ENCODE results near the gene PIEZO2. TPM values are rescaled to one million over a fixed set of nuclear protein-coding genes. Genes with fewer than 3 reads are reported as not detected.
A peak's percentile ranks its signal among the peaks of the same experiment; 100 is the strongest.

PIEZO2 gene
- total RNA-seq, 1 donor from 2014 or later: 5.3 TPM

DNA sequence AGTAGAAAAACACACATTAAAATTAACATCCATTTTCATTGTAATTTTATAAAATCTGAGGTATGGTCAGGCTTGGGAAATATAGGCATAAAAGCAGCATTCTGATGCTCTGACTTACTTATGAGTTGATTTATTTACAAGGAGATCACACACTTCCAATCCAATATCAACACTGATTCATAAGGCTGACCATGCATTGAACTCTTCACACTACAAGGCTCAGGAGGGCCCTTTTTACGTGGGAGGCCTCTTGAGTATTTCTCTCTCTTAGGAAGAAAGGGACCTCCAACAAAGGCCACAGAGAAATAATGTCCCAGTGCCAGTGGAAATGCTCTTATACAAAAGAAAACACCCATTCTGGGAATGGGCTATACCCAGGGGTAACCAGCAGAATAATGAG lies 400.7 kb downstream of the PIEZO2 start:
- Histone ChIP-seq H3K27me3 (ENCODE audit: insufficient read depth, low read length) (no peaks in the 10 kb centered on the region), H3K4me2 (ENCODE audit: low read length) (no peak overlapping the region), H4K20me1 (ENCODE audit: insufficient read depth, low read length) (no peaks in the 10 kb centered on the region), H3K4me3 (ENCODE audit: insufficient read depth, low read depth, low read length) (no peak overlapping the region), H3K4me1 (ENCODE audit: insufficient read depth, low read length) (no peaks in the 10 kb centered on the region), H3K9ac (ENCODE audit: low read length) (no peak overlapping the region), H3K36me3 (ENCODE audit: insufficient read depth, low read length) (no peaks in the 10 kb centered on the region), H2AFZ (ENCODE audit: low read depth, low read length) (no peak overlapping the region), H3K27ac (ENCODE audit: low read depth, low read length) (no peak overlapping the region), H3K79me2 (ENCODE audit: insufficient read depth, low read length) (no peaks in the 10 kb centered on the region), H3K9me3 (ENCODE audit: insufficient read depth, low read depth, low read length) (no peaks in the 10 kb centered on the region)
- FAIRE-seq (no peak), DNase-seq (ENCODE audit: low read depth) (peak; percentile 42)
- no peak overlapping the region for H3K27ac Mint-ChIP-seq (ENCODE audit: unreplicated experiment)
- H3K36me3 Mint-ChIP-seq (ENCODE audit: low read depth, unreplicated experiment): no peaks in the 10 kb centered on the region
- TF ChIP-seq, protein P1, sequence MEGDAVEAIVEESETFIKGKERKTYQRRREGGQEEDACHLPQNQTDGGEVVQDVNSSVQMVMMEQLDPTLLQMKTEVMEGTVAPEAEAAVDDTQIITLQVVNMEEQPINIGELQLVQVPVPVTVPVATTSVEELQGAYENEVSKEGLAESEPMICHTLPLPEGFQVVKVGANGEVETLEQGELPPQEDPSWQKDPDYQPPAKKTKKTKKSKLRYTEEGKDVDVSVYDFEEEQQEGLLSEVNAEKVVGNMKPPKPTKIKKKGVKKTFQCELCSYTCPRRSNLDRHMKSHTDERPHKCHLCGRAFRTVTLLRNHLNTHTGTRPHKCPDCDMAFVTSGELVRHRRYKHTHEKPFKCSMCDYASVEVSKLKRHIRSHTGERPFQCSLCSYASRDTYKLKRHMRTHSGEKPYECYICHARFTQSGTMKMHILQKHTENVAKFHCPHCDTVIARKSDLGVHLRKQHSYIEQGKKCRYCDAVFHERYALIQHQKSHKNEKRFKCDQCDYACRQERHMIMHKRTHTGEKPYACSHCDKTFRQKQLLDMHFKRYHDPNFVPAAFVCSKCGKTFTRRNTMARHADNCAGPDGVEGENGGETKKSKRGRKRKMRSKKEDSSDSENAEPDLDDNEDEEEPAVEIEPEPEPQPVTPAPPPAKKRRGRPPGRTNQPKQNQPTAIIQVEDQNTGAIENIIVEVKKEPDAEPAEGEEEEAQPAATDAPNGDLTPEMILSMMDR (IDR thresholded peaks at IDR 0.05; ENCODE audit: insufficient read depth, low read depth, low read length): no peak
- no peak for TF ChIP-seq EZH2 (IDR thresholded peaks at IDR 0.05; ENCODE audit: insufficient read depth, low read length)
- H3K4me1 Mint-ChIP-seq (ENCODE audit: low read depth, unreplicated experiment): no peaks in the 10 kb centered on the region
- no peaks in the 10 kb centered on the region for H3K9me3 Mint-ChIP-seq (ENCODE audit: unreplicated experiment)
- no peaks in the 10 kb centered on the region for H3K27me3 Mint-ChIP-seq (ENCODE audit: low read depth, unreplicated experiment)
- no peak overlapping the region for H3K4me3 Mint-ChIP-seq (ENCODE audit: unreplicated experiment)

DNA sequence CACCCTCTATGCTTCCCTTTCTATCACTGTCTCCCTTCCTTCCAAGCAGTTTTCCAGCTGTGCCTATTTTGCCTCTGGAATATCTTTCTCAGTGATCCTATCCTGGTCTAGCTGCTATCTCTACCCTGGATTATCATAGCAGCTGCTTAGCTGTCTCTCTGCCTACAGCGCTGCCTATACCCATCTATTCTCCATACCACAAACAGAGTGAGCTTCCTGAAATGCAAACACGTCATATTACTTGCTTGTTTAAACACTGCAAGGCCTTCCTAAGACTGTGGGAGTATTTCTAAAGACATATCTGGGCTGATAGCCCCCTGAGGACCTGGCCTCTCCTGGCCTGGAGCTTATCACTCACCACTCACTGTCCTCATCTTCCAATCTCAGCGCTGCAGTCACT lies 403.4 kb downstream of the PIEZO2 start:
- H3K36me3 ChIP-seq (ENCODE audit: insufficient read depth, low read length): no peaks in the 10 kb centered on the region
- TF ChIP-seq, protein P1 (IDR thresholded peaks at IDR 0.05; ENCODE audit: insufficient read depth, low read depth, low read length): no peak
- Mint-ChIP-seq H3K36me3 (ENCODE audit: low read depth, unreplicated experiment) (no peaks in the 10 kb centered on the region), H3K4me3 (ENCODE audit: unreplicated experiment) (no peak overlapping the region), H3K4me1 (ENCODE audit: low read depth, unreplicated experiment) (no peaks in the 10 kb centered on the region), H3K27ac (ENCODE audit: unreplicated experiment) (no peak overlapping the region), H3K27me3 (ENCODE audit: low read depth, unreplicated experiment) (no peaks in the 10 kb centered on the region), H3K9me3 (ENCODE audit: unreplicated experiment) (no peaks in the 10 kb centered on the region)
- H3K27ac ChIP-seq (ENCODE audit: low read depth, low read length): no peak overlapping the region
- no peaks in the 10 kb centered on the region for H3K27me3 ChIP-seq (ENCODE audit: insufficient read depth, low read length)
- no peak for FAIRE-seq
- no peak overlapping the region for H3K4me2 ChIP-seq (ENCODE audit: low read length)
- no peaks in the 10 kb centered on the region for H3K9me3 ChIP-seq (ENCODE audit: insufficient read depth, low read depth, low read length)
- no peaks in the 10 kb centered on the region for H3K79me2 ChIP-seq (ENCODE audit: insufficient read depth, low read length)
- no peak for DNase-seq (ENCODE audit: low read depth)
- no peaks in the 10 kb centered on the region for H3K4me1 ChIP-seq (ENCODE audit: insufficient read depth, low read length)
- H2AFZ ChIP-seq (ENCODE audit: low read depth, low read length): no peak overlapping the region
- H3K4me3 ChIP-seq (ENCODE audit: insufficient read depth, low read depth, low read length): no peak overlapping the region
- no peaks in the 10 kb centered on the region for H4K20me1 ChIP-seq (ENCODE audit: insufficient read depth, low read length)
- no peak overlapping the region for H3K9ac ChIP-seq (ENCODE audit: low read length)

DNA sequence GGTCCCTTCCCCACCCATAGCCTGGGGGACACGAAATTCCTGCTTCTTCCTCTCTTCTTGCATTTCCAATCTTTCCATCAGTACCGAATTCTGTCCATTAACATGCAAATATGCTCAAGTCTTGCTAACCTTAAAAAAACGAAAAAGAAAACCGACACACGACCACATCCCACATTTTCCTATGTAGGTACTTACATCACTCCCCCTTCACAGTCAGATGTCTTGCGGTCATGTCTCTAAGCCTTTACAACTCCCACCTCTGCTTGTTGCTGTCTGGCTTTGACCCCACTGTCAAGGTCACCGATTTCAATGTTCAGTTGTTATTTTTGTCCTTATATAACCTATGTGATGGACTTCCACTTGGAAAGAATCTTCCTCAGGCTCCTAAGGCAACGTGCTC lies 404.1 kb downstream of the PIEZO2 start:
- no peak overlapping the region for H3K27ac ChIP-seq (ENCODE audit: low read depth, low read length)
- H3K4me1 ChIP-seq (ENCODE audit: insufficient read depth, low read length): no peaks in the 10 kb centered on the region
- Mint-ChIP-seq H3K4me3 (ENCODE audit: unreplicated experiment) (no peak overlapping the region), H3K4me1 (ENCODE audit: low read depth, unreplicated experiment) (no peaks in the 10 kb centered on the region), H3K27me3 (ENCODE audit: low read depth, unreplicated experiment) (no peaks in the 10 kb centered on the region), H3K27ac (ENCODE audit: unreplicated experiment) (no peak overlapping the region), H3K36me3 (ENCODE audit: low read depth, unreplicated experiment) (no peaks in the 10 kb centered on the region), H3K9me3 (ENCODE audit: unreplicated experiment) (no peaks in the 10 kb centered on the region)
- TF ChIP-seq, protein P1 (IDR thresholded peaks at IDR 0.05; ENCODE audit: insufficient read depth, low read depth, low read length): no peak
- no peak for TF ChIP-seq EZH2 (IDR thresholded peaks at IDR 0.05; ENCODE audit: insufficient read depth, low read length)
- H3K79me2 ChIP-seq (ENCODE audit: insufficient read depth, low read length): no peaks in the 10 kb centered on the region
- no peak overlapping the region for H3K9ac ChIP-seq (ENCODE audit: low read length)
- H3K27me3 ChIP-seq (ENCODE audit: insufficient read depth, low read length): no peaks in the 10 kb centered on the region
- no peaks in the 10 kb centered on the region for H4K20me1 ChIP-seq (ENCODE audit: insufficient read depth, low read length)
- H3K4me2 ChIP-seq (ENCODE audit: low read length): no peak overlapping the region
- no peaks in the 10 kb centered on the region for H3K36me3 ChIP-seq (ENCODE audit: insufficient read depth, low read length)
- H3K9me3 ChIP-seq (ENCODE audit: insufficient read depth, low read depth, low read length): no peaks in the 10 kb centered on the region
- no peak overlapping the region for H2AFZ ChIP-seq (ENCODE audit: low read depth, low read length)
- DNase-seq (ENCODE audit: low read depth) (no peak), FAIRE-seq (no peak)
- H3K4me3 ChIP-seq (ENCODE audit: insufficient read depth, low read depth, low read length): no peak overlapping the region
